GM12872 (cell line): ENCODE measurements around the gene KLK8.

Experiments
- CTCF ChIP-seq: IDR thresholded peaks from 3 replicates; pipeline ENCODE4 v1.5.1; 2011; ENCODE audit warnings: low read depth, mild to moderate bottlenecking, low read length, moderate library complexity; ENCODE audit not compliant: insufficient read depth

KLK8 gene

DNA sequence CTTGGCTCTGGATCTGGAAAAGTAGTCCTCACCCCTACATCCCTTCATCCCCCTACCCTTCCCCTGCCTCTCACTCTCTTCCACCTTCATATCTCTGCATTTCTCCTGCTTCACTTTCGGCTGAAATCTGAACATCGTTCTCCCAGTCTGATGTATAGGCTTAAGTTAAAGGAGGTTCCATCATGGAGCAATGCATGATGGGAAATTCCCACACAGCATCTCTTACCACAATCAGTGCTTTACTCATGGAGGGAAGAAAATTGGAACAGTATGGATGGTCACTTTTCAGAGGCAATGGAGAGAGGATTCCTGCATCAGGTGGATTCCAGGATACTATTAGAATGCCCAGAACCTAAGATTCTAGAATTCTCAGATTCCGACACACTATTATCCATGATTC is 6.1 kb upstream of the KLK8 start:
- TF ChIP-seq CTCF = no peak

GRCh38 chr19:51006406-51006805 is 5.0 kb upstream of the KLK8 start:
- no peak for TF ChIP-seq CTCF

DNA sequence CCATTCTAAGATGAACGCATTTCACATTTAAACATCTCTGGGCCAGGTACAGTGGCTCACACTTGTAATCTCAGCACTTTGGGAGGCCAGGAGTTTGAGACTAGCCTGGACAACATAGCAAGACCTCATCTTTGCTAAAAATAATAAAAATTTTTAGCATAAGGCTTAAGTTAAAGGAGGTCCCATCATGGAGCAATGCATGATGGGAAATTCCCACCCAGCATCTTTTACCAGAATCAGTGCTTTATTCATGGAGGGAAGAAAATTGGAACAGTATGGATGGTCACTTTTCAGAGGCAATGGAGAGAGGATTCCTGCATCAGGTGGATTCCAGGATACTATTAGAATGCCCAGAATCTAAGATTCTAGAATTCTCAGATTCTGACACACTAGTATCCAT is 3.8 kb upstream of the KLK8 start:
- no peak for TF ChIP-seq CTCF

DNA sequence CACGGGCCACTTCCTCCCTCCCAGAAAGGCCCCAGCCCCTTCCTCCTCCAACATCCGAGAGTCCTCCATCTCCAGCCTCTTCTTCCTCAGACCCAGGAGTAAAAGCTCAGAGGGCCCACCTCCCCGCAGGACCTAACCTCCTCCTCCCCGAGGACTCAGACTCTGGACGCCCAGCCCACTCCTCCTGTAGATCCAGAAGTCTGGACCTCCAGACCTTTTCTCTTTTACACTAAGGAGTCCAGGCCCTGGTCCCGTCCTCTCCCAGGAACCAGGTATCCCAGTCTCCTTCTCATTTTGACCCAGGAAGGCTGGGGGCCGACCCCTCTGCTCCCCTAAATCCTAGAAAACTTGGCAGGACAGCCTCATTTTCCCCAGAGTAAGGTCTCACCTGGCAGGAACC is 1.9 kb upstream of the KLK8 start:
- TF ChIP-seq CTCF = no peak

DNA sequence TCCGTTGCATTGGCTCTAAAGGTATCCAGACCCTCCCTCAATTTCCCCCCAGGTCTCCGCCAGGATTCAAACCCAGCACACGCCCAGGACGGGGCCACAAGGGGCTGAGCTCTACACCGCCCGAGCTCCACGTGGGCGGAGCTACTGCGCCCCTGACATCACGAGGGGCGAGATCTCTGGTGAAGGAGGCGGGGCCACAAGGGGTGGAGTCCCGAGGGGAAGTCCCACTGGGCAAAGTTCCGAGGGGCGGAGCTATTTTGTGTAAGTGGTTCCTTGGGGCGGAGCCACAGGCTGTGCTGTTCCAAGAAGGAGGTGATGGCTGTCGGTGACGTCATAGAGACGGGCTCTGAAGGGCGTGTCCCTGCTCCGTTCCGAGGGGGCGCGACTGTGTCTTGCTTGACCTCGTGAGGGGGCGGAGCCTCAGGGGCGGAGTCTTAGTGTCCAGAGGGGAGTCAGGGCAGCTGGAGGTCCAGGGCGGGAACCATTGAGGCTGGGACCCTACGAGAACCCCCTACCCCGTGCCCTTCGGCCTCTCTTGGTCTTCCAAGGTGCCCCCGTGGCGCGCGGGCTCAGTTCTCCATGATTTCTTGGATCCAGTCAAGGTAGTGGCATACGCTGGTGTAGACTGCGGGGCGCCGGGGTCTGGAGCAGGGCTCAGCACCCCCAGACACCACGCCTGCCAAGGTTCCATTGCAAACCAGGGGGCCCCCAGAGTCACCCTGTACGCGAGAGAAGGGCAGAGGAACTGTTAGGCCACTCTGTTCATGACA is 1.3 kb upstream of the KLK8 start:
- no peak for TF ChIP-seq CTCF

DNA sequence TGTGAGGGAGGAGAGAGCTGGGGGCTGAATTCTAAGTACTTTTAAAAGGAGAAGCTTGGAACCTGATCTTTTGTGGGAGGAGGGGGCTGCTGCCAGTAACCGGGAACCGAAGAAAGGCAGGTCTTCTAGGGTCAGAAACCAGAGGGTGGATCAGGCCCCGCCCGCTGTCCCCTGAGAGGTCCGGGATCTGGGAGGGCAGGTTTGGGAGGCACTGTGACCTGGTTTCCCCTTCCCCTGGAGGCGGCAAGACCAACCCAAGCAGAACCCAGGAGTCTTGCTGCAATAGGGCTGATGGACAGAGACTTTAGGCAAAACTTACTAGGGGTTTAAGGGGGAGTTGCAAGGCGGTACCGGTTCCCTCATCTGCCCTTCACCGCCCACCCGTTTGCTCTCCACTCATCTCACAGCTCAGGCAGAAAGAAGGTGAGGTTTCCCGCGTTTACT is 707 bp upstream of the KLK8 start:
- TF ChIP-seq CTCF = no peak

DNA sequence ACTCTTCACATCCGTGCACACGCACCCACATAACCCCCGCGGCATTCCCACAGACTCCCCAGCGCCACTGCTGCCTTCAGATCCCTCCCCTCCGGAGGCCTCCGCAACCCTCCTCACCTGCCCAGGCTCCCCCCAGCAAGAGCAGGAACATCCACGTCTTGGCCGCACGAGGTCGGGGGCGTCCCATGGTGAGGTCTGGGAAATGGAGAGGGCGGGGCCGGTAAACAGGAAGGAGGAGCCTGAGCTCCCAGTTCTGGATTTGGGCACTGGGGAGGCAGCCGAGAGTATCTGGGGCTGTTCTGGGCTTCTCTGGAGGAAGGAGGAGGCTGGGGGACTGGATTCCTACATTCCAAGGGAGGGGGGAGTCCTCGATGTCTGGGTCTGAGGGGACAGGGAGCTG is 423 bp downstream of the KLK8 start:
- no peak for TF ChIP-seq CTCF

GRCh38 chr19:51000426-51000825 is 978 bp downstream of the KLK8 start:
- no peak for TF ChIP-seq CTCF
